GM23248 (cell line): ENCODE results near the gene NEUROG1.

Experiments used
- EZH2 ChIP-seq: fragments of 200-600 bp; sonication (generic); IDR thresholded peaks from 2 replicates; pipeline ENCODE4 v1.6.1; 2018; ENCODE audit warnings: antibody characterized with exemption, mild to moderate bottlenecking; ENCODE audit not compliant: insufficient read depth, poor library complexity, severe bottlenecking
- EZH2phosphoT487 ChIP-seq: fragments of 200-600 bp; sonication (generic); IDR thresholded peaks from 2 replicates; pipeline ENCODE4 v1.6.1; 2018; ENCODE audit warnings: antibody characterized with exemption, moderate library complexity, mild to moderate bottlenecking, low read depth; ENCODE audit not compliant: insufficient read depth

GRCh38 chr5:135560858-135561257, 25.1 kb upstream of the NEUROG1 start:
- no peak for TF ChIP-seq EZH2
- no peak for TF ChIP-seq EZH2phosphoT487
